GM12864 (cell line): Measurements from ENCODE around the gene LEPROT.
"Not testable (repeated sequence)": the region's sequence is repeated elsewhere in the genome, so short reads cannot be mapped to it uniquely, and the experiment has no call there.

Experiments
- DNase-seq: peaks from one replicate; pipeline ENCODE4 v3.0.0-alpha.2; 2011; ENCODE audit warnings: low read depth
- H3K4me3 ChIP-seq: 2 replicates; pipeline ENCODE4 v1.5.1; 2011; ENCODE audit warnings: mild to moderate bottlenecking, low read depth, low read length, control low read depth
- TF ChIP-seq, protein P1 (sequence below): IDR thresholded peaks from 2 replicates; pipeline ENCODE4 v1.5.1; 2011; ENCODE audit warnings: low read depth, mild to moderate bottlenecking, moderate library complexity, low read length, control low read depth, inconsistent platforms; ENCODE audit errors: missing control alignments

The LEPROT gene

DNA sequence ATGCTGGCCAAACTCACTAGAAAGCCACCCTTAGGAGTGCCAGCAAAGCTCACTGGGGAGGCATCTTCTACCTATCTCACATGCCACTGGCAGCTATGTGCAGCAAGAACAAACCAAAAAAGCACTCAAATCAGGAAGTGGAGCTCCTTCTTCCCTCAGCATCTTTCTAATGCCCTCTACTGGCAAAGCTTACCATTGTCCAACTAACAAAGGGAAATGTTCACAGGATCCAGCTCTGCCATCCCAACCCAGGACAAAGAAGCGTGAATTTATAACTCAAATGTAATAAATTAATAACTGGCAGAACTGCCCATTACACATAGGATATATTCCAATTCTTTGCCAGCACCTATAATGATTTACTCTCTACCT lies 38.9 kb downstream of the LEPROT start:
- TF ChIP-seq, protein P1, sequence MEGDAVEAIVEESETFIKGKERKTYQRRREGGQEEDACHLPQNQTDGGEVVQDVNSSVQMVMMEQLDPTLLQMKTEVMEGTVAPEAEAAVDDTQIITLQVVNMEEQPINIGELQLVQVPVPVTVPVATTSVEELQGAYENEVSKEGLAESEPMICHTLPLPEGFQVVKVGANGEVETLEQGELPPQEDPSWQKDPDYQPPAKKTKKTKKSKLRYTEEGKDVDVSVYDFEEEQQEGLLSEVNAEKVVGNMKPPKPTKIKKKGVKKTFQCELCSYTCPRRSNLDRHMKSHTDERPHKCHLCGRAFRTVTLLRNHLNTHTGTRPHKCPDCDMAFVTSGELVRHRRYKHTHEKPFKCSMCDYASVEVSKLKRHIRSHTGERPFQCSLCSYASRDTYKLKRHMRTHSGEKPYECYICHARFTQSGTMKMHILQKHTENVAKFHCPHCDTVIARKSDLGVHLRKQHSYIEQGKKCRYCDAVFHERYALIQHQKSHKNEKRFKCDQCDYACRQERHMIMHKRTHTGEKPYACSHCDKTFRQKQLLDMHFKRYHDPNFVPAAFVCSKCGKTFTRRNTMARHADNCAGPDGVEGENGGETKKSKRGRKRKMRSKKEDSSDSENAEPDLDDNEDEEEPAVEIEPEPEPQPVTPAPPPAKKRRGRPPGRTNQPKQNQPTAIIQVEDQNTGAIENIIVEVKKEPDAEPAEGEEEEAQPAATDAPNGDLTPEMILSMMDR = peak; percentile 68
- no peak for DNase-seq

GRCh38 chr1:65465837-65466236 lies 45.4 kb downstream of the LEPROT start:
- not testable (repeated sequence) for H3K4me3 ChIP-seq, DNase-seq

More for the DNA sequence above, 38.9 kb downstream of the LEPROT start:
- no peak overlapping the region for H3K4me3 ChIP-seq

DNA sequence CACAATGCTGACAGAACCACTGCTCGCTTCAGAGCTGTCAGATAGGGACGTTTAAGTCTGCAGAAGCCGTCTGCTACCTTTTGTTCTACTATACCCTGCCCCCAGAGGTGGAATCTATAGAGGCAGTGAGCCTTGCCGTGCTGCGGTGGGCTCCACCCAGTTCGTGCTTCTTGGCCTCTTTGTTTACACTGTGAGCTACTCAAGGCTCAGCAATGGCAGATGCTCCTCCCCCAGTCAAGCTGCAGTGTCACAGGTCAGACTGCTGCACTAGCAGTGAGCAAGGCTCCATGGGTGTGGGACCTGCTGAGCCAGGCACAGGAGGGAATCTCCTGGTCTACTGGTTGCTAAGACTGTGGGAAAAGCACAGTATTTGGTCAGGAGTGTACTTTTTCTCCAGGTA lies 47.1 kb downstream of the LEPROT start:
- no peak for DNase-seq
- no peak overlapping the region for H3K4me3 ChIP-seq
- TF ChIP-seq, protein P1 = no peak

- H3K4me3 ChIP-seq = no peak overlapping the region
- TF ChIP-seq, protein P1 = no peak
- DNase-seq = no peak
Observed at GRCh38 chr1:65469126-65469888, 48.8 kb downstream of the LEPROT start.

GRCh38 chr1:65469889-65470340 lies 49.4 kb downstream of the LEPROT start:
- no peak for DNase-seq
- no peak overlapping the region for H3K4me3 ChIP-seq
- TF ChIP-seq, protein P1 = no peak

GRCh38 chr1:65470766-65471165 lies 50.3 kb downstream of the LEPROT start:
- H3K4me3 ChIP-seq = no peak overlapping the region
- TF ChIP-seq, protein P1 = no peak
- DNase-seq = no peak

GRCh38 chr1:65471213-65471833 lies 50.9 kb downstream of the LEPROT start:
- TF ChIP-seq, protein P1 = no peak
- no peak overlapping the region for H3K4me3 ChIP-seq
- DNase-seq = no peak
